LNCAP (cell line): ENCODE results near the gene PAX5.

ENCODE experiments used
- CTCF ChIP-seq: fragments of 450-650 bp; IDR thresholded peaks from 2 replicates; pipeline ENCODE4 v1.5.1; 2017; ENCODE audit warnings: mild to moderate bottlenecking

Gene PAX5

GRCh38 chr9:37060833-37061232 is 26.8 kb upstream of the PAX5 start:
- no peak for TF ChIP-seq CTCF

- TF ChIP-seq CTCF, result no peak
Observed at GRCh38 chr9:37056046-37056920, 22.2 kb upstream of the PAX5 start.

- TF ChIP-seq CTCF, result no peak
Observed at GRCh38 chr9:37053684-37054362, 19.8 kb upstream of the PAX5 start.

- no peak for TF ChIP-seq CTCF
Observed at GRCh38 chr9:37046683-37047082, 12.6 kb upstream of the PAX5 start.

- TF ChIP-seq CTCF, result no peak
Observed at GRCh38 chr9:37042421-37042820, 8.4 kb upstream of the PAX5 start.

- no peak for TF ChIP-seq CTCF
Observed at GRCh38 chr9:37040508-37041127, 6.5 kb upstream of the PAX5 start.

- no peak for TF ChIP-seq CTCF
Observed at GRCh38 chr9:37038943-37039464, 4.9 kb upstream of the PAX5 start.
